ENCODE measurements around the gene ACVR1C.

The ACVR1C gene

DNA sequence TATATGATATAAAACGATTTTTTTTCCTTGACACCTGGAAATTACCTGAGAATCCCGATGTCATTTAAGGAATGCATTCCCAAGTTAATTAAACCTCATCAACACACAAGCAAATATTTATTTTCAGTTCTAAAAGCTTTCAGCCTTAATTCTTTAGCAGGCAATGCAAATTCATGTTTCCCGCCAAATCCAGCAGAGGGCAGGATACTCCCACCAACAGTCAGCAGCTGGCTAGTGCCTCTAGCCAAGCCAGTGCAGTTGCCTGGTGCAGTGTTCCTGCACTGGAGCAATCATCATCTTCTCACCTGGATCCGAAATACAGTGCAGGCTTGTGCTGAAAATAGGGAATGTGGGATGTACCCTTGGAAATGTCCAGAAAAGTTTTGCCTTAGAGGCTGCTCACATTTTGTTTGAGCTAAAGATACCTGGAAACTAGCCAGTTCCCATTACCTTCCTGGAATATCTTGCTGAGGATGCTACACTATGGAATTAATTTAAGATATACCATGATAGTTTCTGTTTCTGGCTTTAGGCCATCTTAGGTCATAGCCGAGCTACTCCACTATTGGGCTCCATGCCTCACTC lies 136.4 kb downstream of the ACVR1C start:
- DNase-seq: peak; percentile 88

DNA sequence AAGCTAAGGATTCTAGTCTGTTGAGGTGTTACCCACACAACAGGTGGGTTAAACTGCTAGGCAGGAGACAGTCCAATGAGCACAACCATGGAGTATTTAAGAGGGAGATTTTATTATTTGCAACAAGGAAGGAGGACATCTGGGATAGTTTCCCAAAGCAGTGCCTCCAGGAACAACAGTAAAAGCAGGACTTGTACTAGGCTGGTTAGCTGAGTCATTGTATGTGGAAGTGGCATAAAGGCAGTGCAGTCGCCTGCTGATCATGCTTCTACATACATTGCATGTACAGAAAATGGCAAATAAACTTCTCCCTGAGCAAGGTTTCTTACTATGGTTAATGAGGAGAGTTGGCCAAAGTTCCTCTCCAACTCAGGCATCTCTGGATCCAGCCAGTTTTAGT lies 138.7 kb downstream of the ACVR1C start:
- no peak for DNase-seq

DNA sequence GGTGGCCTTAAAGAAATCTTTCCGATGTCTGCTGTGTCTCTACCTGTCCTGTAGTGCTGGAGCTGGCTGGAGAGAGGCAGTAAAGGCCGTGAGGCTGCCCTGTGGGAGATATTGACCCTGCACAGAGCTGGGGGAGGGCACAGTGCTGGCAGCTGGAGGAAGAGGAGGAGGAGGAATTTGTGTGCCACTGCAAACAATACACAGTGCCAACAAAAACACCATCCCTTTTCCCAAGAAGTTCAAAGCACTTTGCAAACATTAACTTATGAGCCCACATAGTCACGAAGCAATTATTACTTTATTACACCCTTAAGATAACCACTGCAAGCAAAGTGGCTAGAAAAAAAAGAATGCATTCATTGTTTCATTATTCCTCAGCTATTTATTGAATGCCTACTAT lies 139.8 kb downstream of the ACVR1C start:
- no peak for DNase-seq

DNA sequence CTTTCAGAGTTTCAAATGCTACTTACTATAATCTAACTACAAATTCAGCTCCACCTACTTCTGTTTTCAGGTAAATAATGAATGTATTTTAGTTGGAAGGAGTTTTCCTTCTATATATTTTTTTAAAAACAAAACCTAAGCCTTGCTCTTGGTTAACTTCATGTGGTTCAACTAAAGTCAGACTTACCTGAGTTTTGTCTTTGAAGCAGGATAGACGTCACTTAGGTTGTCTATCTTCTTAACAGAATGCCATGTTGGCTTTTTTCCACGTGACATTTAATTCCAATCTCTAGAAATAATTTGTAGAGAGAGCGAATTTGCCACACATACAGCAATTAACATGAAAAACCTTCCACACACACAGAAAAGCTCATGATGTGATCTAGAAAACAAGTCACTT lies 140.9 kb downstream of the ACVR1C start:
- DNase-seq: no peak

DNA sequence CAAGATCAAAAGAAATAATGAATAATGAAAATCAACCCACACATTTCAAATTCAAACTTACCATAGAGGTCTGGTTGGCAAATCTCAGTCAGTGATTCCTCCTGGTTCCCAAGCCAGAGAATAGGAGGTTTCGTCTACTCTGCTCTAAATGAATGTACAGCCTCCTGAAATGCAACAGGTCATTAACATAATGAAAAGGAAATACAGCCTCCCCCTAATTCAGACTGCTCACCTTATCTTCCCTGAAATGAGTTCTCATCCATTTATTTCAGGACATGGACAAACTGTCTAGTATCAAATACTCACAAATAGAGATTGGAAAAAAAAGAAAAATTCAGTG lies 141.4 kb downstream of the ACVR1C start:
- no peak for DNase-seq

DNA sequence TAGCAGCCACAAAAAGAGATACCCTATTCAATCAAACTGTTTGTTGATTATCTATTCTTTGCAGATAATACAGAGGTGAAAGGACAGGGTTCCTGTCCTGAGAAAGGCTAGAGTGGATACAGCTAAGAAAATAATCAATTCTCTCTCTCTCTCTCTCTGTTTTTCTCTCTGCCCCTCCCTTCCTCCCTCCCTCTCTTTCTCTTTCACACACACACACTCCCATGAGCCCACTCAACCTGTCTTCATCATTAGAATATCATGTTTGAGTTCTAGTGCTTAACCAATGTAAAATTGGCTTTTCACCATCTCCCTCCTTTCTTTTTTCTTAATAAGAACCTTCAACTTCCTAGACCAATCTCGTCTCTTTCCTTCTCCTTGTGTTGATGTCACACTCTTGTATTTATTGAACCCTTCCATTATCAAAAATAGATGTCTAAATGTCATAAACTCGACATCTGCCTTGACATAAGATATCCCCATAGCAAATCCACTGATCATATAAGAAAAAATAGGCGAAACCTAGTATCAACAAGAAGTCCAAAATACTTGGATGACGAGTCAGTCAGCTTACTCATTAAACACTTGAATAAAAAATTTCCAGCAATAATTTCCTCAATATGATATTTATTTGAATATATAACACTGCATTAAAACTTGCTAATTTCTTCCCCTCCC lies 141.9 kb downstream of the ACVR1C start:
- no peak for DNase-seq

DNA sequence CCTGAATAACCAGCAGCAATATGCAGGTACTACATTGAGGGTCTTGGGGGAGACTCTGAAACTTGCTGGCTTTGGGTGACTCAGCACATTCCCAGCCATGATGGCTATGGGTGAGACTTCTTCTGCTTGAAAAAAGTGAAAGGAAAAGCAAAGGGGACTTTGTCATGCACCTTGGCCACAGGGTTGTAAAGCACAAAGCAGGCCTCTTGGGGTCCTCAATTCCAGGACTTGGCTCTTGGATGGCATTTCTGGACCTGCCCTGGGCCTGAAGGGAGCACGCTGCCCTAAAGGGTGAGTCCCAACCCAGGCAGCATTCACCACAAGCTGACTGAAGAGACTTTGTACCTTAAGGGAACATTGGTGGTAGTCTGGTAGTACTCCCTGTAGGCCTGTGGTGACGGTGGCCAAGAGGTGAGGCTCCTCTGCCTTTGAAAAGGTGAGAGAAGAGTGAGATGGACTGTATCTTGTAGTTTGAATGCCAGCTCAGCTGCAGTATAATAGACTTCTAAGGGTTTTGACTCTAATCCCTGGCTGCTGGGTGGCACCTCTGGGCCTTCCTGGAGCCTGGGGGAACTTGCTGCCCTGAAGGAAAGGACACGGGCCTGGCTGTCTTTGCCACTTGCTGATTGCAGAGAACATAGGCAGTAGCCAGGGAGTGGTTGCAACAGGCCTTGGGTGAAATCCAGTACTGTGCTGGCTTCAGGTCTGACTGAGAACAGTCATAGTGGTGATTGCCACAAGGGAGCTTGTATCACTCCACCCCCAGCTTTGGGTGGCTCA lies 148.3 kb downstream of the ACVR1C start:
- peak; percentile 66 for DNase-seq

DNA sequence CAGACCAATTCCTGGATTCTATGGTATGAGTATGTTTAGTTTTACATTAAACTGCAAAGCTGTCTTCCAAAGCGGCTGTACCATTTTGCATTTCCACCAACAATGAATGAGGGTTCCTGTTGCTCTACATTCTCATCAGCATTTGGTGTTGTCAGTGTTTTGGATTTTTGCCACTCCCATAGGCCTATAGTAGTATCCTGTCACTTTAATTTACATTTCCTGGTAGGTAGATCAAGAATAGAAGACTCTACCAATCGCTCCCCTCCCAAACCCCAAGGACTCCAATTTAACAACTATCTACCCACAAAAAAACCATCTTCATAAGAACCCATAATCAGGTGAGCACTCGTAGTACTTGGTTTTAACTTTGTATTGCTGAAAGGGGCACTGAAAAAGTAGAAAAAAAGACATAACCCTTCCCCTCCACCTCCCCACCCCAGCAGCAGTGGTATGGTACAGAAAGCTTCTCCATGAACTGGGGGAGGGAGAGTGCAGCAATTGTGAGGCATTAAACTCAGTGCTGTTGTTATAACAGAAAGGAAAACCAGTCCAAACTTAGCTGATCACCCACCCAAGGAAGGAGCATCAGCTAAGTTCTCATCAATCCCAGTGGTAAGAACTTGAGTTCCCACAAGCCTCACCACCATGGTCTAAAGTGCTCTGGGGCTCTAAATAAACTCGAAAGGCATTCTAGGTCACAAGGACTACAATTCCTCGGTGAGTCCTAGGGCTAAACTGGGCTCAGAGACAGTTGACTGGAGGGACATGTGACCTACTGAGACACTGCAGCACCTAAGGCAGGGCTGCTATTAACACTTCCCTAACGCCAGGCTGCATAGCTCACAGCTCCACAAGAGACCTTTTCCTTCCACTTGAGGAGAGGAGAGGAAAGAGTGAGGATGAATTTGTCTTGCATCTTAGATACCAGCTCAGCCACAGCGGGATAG lies 149.3 kb downstream of the ACVR1C start:
- DNase-seq: no peak

DNA sequence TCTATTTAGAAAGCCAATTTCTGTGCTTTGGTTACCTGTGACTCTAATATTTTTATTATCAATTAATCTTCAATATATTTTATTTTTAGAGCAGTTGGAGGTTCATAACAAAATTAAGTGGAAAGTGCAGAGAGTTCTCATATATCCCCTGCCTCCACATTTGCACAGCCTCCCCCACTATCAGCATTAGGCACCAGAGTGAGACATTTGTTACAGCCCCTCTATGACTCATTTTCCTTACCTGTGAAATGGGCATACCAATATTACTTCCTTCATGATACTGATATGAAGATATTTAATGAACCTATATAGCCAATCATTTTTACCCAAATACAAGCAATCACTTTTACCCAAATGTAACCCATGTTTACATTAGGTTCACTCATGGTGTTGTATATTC lies 150.7 kb downstream of the ACVR1C start:
- DNase-seq: no peak

DNA sequence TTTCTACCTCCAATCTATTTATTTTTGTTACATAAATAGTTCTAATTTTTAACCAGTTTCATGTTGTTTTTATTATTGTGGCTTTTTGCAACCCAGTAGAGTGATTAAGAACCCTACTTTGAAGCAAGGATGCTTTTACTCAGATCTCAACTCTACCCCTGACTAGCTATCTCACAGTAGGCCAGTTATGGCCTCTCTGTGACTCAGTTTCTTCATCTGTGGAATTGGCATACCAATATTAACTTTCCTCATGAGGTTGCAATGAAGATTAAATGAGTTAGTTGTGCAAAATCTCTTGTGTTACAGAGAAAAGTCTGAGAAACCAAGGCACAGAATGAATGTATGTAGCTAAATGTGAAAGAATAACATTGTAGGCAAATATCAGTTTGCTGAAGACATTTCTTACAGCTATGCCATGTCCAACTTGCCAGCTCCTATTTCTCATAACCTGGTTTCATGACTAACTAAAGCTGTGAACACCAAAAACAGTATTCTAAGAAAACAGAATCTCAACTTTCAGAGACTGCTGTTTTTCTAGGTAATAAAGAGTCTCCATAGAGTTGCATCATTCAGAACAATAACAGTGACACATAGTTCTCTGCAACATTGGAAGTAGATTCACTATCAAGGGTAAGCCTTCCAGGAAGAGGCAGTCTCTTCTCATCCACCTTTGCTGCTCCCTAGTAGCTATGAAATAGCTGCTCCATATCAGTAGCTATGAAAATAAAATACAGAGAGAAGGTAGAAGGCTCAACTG lies 151.5 kb downstream of the ACVR1C start:
- DNase-seq: no peak
